MV-4-11 (cell line): Measurements from ENCODE around the gene HILPDA.
"Not testable (repeated sequence)": the region's sequence is repeated elsewhere in the genome, so short reads cannot be mapped to it uniquely, and the experiment has no call there.

Experiments used
- DNase-seq: peaks from one replicate; lab custom pipeline; 2025; lab: John Stamatoyannopoulos, UW

Gene HILPDA

GRCh38 chr7:128431754-128432153 lies 23.9 kb upstream of the HILPDA start:
- DNase-seq = no peak

GRCh38 chr7:128434413-128435326 lies 21.0 kb upstream of the HILPDA start:
- no peak for DNase-seq

GRCh38 chr7:128435327-128435686 lies 20.4 kb upstream of the HILPDA start:
- no peak for DNase-seq

GRCh38 chr7:128437426-128438332 lies 18.0 kb upstream of the HILPDA start:
- peak; percentile 93 for DNase-seq

GRCh38 chr7:128442356-128442755 lies 13.3 kb upstream of the HILPDA start:
- no peak for DNase-seq

GRCh38 chr7:128443831-128444600 lies 11.7 kb upstream of the HILPDA start:
- no peak for DNase-seq

GRCh38 chr7:128446306-128446705 lies 9.4 kb upstream of the HILPDA start:
- DNase-seq = no peak

GRCh38 chr7:128447941-128448564 lies 7.6 kb upstream of the HILPDA start:
- no peak for DNase-seq

GRCh38 chr7:128448751-128449302 lies 6.9 kb upstream of the HILPDA start:
- DNase-seq = peak; percentile 5

- peak; percentile 93 for DNase-seq
Observed at GRCh38 chr7:128450409-128450808, 5.3 kb upstream of the HILPDA start.

GRCh38 chr7:128450913-128451312 lies 4.8 kb upstream of the HILPDA start:
- DNase-seq = no peak

GRCh38 chr7:128452552-128452951 lies 3.1 kb upstream of the HILPDA start:
- no peak for DNase-seq

- DNase-seq = no peak
Observed at GRCh38 chr7:128453836-128454804, 1.6 kb upstream of the HILPDA start.

GRCh38 chr7:128454808-128455542 lies 703 bp upstream of the HILPDA start:
- DNase-seq = peak; percentile 33

GRCh38 chr7:128456255-128456725 lies 612 bp downstream of the HILPDA start:
- no peak for DNase-seq

- not testable (repeated sequence) for DNase-seq
Observed at GRCh38 chr7:128457385-128457784, 1.7 kb downstream of the HILPDA start.

- no peak for DNase-seq
Observed at GRCh38 chr7:128458956-128459355, 3.3 kb downstream of the HILPDA start.

GRCh38 chr7:128459394-128459878 lies 3.8 kb downstream of the HILPDA start:
- DNase-seq = peak; percentile 74

GRCh38 chr7:128462460-128462859 lies 6.8 kb downstream of the HILPDA start:
- no peak for DNase-seq
